Endothelial cell of umbilical vein (primary cell): Measurements from ENCODE around the gene RALB. TPM values are rescaled to one million over a fixed set of nuclear protein-coding genes. Genes with fewer than 3 reads are reported as not detected.

ENCODE experiments used
- BruUV-seq: library from RNA; stranded (reverse); fragments of 400-500 nt; replicated peaks from 2 replicates; lab custom pipeline; 2021; lab: Mats Ljungman, UMichigan
- CTCF ChIA-PET: fragments of 300-600, 350-600 bp; sonication (Branson Sonifier 250); formaldehyde crosslinking; loops from one replicate; lab custom pipeline; 2021; ENCODE audit warnings: antibody characterized with exemption, inconsistent platforms; lab: Charles Lee
- POLR2A ChIA-PET: fragments of 300-600, 350-600 bp; sonication (Branson Sonifier 250); formaldehyde crosslinking; loops from one replicate; lab custom pipeline; 2021; ENCODE audit warnings: antibody characterized with exemption, inconsistent platforms; lab: Charles Lee
- DNase-seq: peaks from one replicate; pipeline ENCODE4 v3.0.0-alpha.2; 2011; ENCODE audit warnings: low read depth, low spot score
- FAIRE-seq: peaks from 2 replicates; lab custom pipeline; 2011; peaks lifted over from hg19 to GRCh38; lab: Jason Lieb, UNC
- H2AFZ ChIP-seq: 2 replicates; pipeline ENCODE4 v1.6.0; 2012; ENCODE audit warnings: low read depth, low read length, control low read depth, inconsistent platforms
- H3K27ac ChIP-seq: 2 replicates; pipeline ENCODE4 v1.5.1; 2011; ENCODE audit warnings: low read depth, mild to moderate bottlenecking, control low read depth, low read length, moderate library complexity; ENCODE audit not compliant: insufficient read depth
- H3K27me3 ChIP-seq, 2 experiments: 2 replicates each; pipeline versions ENCODE4 v1.6.0 to v1.6.1; 2011; ENCODE audit warnings: low read length in 2 of 2, mixed read lengths in 1 of 2; ENCODE audit not compliant: control insufficient read depth in 2 of 2, insufficient read depth in 2 of 2
- H3K36me3 ChIP-seq, 2 experiments: 2 replicates in 1 of 2; 3 replicates in 1 of 2; pipeline ENCODE4 v1.5.1; 2011; ENCODE audit warnings: low read length in 2 of 2, mild to moderate bottlenecking in 1 of 2, moderate library complexity in 1 of 2; ENCODE audit not compliant: control insufficient read depth in 2 of 2, insufficient read depth in 2 of 2; ENCODE audit errors: extremely low read depth in 1 of 2
- H3K4me1 ChIP-seq: 3 replicates; pipeline ENCODE4 v1.5.1; 2011; ENCODE audit warnings: mild to moderate bottlenecking, low read length; ENCODE audit not compliant: control insufficient read depth, insufficient read depth; ENCODE audit errors: extremely low read depth
- H3K4me2 ChIP-seq: 2 replicates; pipeline ENCODE4 v1.6.1; 2011; ENCODE audit warnings: low read length, control low read depth, mixed read lengths; ENCODE audit not compliant: insufficient read depth
- H3K4me3 ChIP-seq, 3 experiments: fragments of 200-600 bp in 1 of 3; sonication (generic), shearing (Covaris generic) in 1 of 3; replicated peaks in 1 of 3; 2 replicates each; pipeline ENCODE4 v1.5.1; 2011 to 2016; ENCODE audit warnings: control low read depth in 3 of 3, low read length in 3 of 3, mild to moderate bottlenecking in 2 of 3, inconsistent platforms in 1 of 3, low read depth in 1 of 3, moderate library complexity in 1 of 3; ENCODE audit not compliant: insufficient read depth in 1 of 3
- H3K79me2 ChIP-seq: 2 replicates; pipeline ENCODE4 v1.6.0; 2012; ENCODE audit warnings: low read length, inconsistent platforms; ENCODE audit not compliant: control insufficient read depth, insufficient read depth
- H3K9ac ChIP-seq: replicated peaks from 2 replicates; pipeline ENCODE3; 2011; ENCODE audit warnings: low read length, control low read depth; ENCODE audit not compliant: insufficient read depth; ENCODE audit errors: extremely low read depth
- H3K9me1 ChIP-seq: replicated peaks from 3 replicates; pipeline ENCODE4 v1.6.0; 2011; ENCODE audit warnings: mild to moderate bottlenecking, low read length; ENCODE audit not compliant: control insufficient read depth, insufficient read depth; ENCODE audit errors: extremely low read depth
- H3K9me3 ChIP-seq: replicated peaks from 2 replicates; pipeline ENCODE4 v1.5.1; 2012; ENCODE audit warnings: low read length, inconsistent platforms; ENCODE audit not compliant: control insufficient read depth, insufficient read depth
- H4K20me1 ChIP-seq: replicated peaks from 2 replicates; pipeline ENCODE3; 2011; ENCODE audit warnings: mild to moderate bottlenecking, low read length; ENCODE audit not compliant: control insufficient read depth, insufficient read depth; ENCODE audit errors: extremely low read depth
- EZH2 ChIP-seq: IDR thresholded peaks from 2 replicates; pipeline ENCODE4 v1.6.1; 2012; ENCODE audit warnings: borderline replicate concordance, low read depth, mild to moderate bottlenecking, moderate library complexity, low read length, inconsistent platforms; ENCODE audit not compliant: severe bottlenecking
- JUN ChIP-seq: IDR thresholded peaks from 2 replicates; pipeline ENCODE4 v1.6.1; 2011; ENCODE audit warnings: borderline replicate concordance, low read depth; ENCODE audit not compliant: insufficient read length, insufficient read depth
- MYC ChIP-seq: IDR thresholded peaks from one replicate; pipeline ENCODE4 v1.6.1; 2011; ENCODE audit warnings: mild to moderate bottlenecking, low read depth, low read length
- POLR2AphosphoS5 ChIP-seq: IDR thresholded peaks from 2 replicates; pipeline ENCODE4 v1.6.1; 2012; ENCODE audit warnings: low read depth, mild to moderate bottlenecking, control low read depth, low read length, moderate library complexity; ENCODE audit not compliant: insufficient read depth
- dilution Hi-C: fragments of 300-500 bp; cut with MboI; formaldehyde crosslinking; loops from one replicate; pipeline ENCODE4 v1.15.0; 2019; ENCODE audit warnings: low sequenced_read_pairs; ENCODE audit not compliant: extremely low pct_ligation_motif_present
- intact Hi-C: fragments of 100-400 bp; cut with micrococcal nuclease; formaldehyde crosslinking; loops from one replicate; pipeline ENCODE4 v1.10.0; 2022
- polyA plus RNA-seq, 4 experiments: library from polyadenylated mRNA; depleted of rRNA in 3 of 4; stranded (reverse) in 3 of 4; unstranded in 1 of 4; fragments of >200 nt; gene quantifications; 2 replicates each; pipeline versions ENCODE4 v1.2.1 to v1.2.3, GENCODE V29; 2011 to 2012; ENCODE audit warnings: missing spikeins in 1 of 4
- total RNA-seq: library from RNA; stranded (reverse); gene quantifications from 2 replicates; pipeline ENCODE4 v1.2.3, GENCODE V29; 2021
- TF ChIP-seq, protein P1 (sequence below): IDR thresholded peaks from 2 replicates; pipeline ENCODE4 v1.6.1; 2011; ENCODE audit not compliant: insufficient read depth, insufficient read length
- TF ChIP-seq, protein P2 (sequence below), 2 donors: IDR thresholded peaks; 1 replicate in 1 of 2; 2 replicates in 1 of 2; pipeline ENCODE4 v1.5.1; 2011; ENCODE audit warnings: low read length in 2 of 2, mild to moderate bottlenecking in 2 of 2, moderate library complexity in 2 of 2, control low read depth in 1 of 2, inconsistent platforms in 1 of 2, low read depth in 1 of 2; ENCODE audit not compliant: insufficient read depth in 1 of 2; ENCODE audit errors: extremely low read depth in 1 of 2

Gene RALB
- total and polyA plus RNA-seq, 2 donors (not counting 3 experiments of a cell fraction or from before 2014, with no cell fraction given), result 105 to 115 TPM

DNA sequence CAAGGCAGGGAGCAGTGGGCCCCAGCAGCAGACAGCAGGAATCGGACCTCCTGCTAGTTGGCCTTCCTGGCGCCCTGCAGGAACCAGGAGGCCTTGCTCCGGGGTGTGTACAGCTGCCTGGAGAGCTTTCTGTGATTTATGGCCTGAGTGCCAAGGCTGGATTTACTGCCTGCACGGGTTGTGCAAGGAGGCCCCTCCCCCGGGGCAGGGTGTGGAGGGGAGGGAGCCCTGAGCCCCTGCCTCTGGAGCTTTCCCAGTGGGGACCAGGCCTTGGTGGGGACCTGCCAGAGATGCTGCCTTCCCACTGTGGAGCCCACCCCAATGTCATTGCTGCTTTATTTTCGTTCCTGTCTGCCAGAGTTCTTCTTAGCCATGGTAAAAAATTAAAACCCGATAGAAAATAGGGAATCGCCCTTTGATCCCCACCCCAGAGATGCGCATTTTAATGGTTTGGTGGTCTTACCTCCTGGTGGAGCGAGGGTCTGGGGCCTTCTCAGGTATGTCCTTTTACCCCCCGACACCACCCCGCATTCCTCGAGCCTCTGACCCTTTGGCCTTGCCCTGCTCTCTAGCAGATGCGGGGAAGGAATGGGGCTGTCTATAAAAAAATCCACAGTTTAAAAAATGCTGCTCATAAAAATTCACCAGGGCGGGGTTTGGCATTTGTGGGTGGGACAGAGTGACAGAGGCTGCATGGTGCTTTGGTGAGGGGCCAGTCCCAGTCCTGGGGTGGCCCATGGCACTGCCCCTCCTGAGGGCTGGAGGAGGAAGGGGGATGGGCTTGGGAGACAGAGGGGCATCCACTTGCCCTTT is 6.9 kb upstream of the RALB start:
- intact Hi-C loops, result no loop called here
- H3K27me3 ChIP-seq, result no peaks in the 10 kb centered on the region
- ChIA-PET POLR2A (no interaction called here), CTCF (interaction anchor here (1.1 kb wide), 1 partner anchor 67 kb away, joined by 4 read pairs; no protein-coding TSS in a partner anchor)
- dilution Hi-C loops, result no loop called here
- peaks cover 17% of the 10 kb centered on the region for H3K4me1 ChIP-seq
- H3K9me3 ChIP-seq, result no peaks in the 10 kb centered on the region
- no peak overlapping the region for H2AFZ ChIP-seq
- no peak overlapping the region for H3K27ac ChIP-seq
- TF ChIP-seq, protein P1, sequence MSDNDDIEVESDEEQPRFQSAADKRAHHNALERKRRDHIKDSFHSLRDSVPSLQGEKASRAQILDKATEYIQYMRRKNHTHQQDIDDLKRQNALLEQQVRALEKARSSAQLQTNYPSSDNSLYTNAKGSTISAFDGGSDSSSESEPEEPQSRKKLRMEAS, result no peak
- TF ChIP-seq JUN (no peak), EZH2 (no peak), MYC (no peak), POLR2AphosphoS5 (no peak)
- TF ChIP-seq, protein P2, sequence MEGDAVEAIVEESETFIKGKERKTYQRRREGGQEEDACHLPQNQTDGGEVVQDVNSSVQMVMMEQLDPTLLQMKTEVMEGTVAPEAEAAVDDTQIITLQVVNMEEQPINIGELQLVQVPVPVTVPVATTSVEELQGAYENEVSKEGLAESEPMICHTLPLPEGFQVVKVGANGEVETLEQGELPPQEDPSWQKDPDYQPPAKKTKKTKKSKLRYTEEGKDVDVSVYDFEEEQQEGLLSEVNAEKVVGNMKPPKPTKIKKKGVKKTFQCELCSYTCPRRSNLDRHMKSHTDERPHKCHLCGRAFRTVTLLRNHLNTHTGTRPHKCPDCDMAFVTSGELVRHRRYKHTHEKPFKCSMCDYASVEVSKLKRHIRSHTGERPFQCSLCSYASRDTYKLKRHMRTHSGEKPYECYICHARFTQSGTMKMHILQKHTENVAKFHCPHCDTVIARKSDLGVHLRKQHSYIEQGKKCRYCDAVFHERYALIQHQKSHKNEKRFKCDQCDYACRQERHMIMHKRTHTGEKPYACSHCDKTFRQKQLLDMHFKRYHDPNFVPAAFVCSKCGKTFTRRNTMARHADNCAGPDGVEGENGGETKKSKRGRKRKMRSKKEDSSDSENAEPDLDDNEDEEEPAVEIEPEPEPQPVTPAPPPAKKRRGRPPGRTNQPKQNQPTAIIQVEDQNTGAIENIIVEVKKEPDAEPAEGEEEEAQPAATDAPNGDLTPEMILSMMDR (IDR thresholded peaks at IDR 0.05; ENCODE audit: extremely low read depth in 1 of 2, insufficient read depth in 1 of 2, low read depth in 1 of 2, low read length in 2 of 2), result no peak
- no peaks in the 10 kb centered on the region for H4K20me1 ChIP-seq
- BruUV-seq, result no TSS peak
- H3K9me1 ChIP-seq, result no peaks in the 10 kb centered on the region
- FAIRE-seq (no peak), DNase-seq (peak; percentile 60)
- no peaks in the 10 kb centered on the region for H3K36me3 ChIP-seq
- H3K4me3 ChIP-seq, result no peak overlapping the region
- H3K79me2 ChIP-seq, result no peaks in the 10 kb centered on the region
- no peak overlapping the region for H3K4me2 ChIP-seq
- no peak overlapping the region for H3K9ac ChIP-seq
